HCT116 (cell line): ENCODE measurements around the gene PIP4K2B. TPM values are rescaled to one million over a fixed set of nuclear protein-coding genes. Genes with fewer than 3 reads are reported as not detected.

Source experiments
- ATAC-seq: fragments of 200-7000 bp; cut with Tn5 transposase; 2 replicates; pipeline ENCODE4 v1.9.1; 2020; ENCODE audit warnings: mild to moderate bottlenecking, moderate library complexity
- BruUV-seq: library from RNA; stranded (reverse); fragments of 400-500 nt; replicated peaks from 2 replicates; lab custom pipeline; 2021; lab: Mats Ljungman, UMichigan
- CTCF ChIA-PET: fragments of 300-600 bp; sonication (Branson Sonifier 250); formaldehyde crosslinking; loops from one replicate; lab custom pipeline; 2021; ENCODE audit warnings: antibody characterized with exemption; lab: Charles Lee
- POLR2A ChIA-PET: fragments of 300-600, 350-600 bp; sonication (Branson Sonifier 250); formaldehyde crosslinking; loops from one replicate; lab custom pipeline; 2021; ENCODE audit warnings: antibody characterized with exemption; lab: Charles Lee
- RAD21 ChIA-PET, 2 experiments: fragments of 300-600 bp; sonication (Branson Sonifier 250); formaldehyde crosslinking; loops; one replicate each; lab custom pipeline; 2023; ENCODE audit warnings: low total read pairs in 2 of 2; ENCODE audit not compliant: uncharacterized antibody in 2 of 2, unreplicated experiment in 2 of 2, low non-redundant PET in 1 of 2; lab: Charles Lee
- DNase-seq: peaks from one replicate; pipeline ENCODE4 v3.0.0-alpha.2; 2010; ENCODE audit warnings: low read depth, low spot score
- H2AFZ ChIP-seq: fragments of 200-600 bp; shearing (Covaris generic), sonication (generic); 2 replicates; pipeline ENCODE4 v1.6.1; 2017; ENCODE audit warnings: low read depth, mixed run types, mixed read lengths, antibody characterized with exemption, low read length; ENCODE audit not compliant: poor library complexity, severe bottlenecking
- H3K27ac ChIP-seq: 2 replicates; pipeline ENCODE4 v1.5.1; 2012; ENCODE audit warnings: low read depth, low read length
- H3K27me3 ChIP-seq: fragments of 200-600 bp; sonication (generic); 2 replicates; pipeline ENCODE4 v1.6.1; 2016; ENCODE audit warnings: mixed run types, low read length, mixed read lengths; ENCODE audit not compliant: insufficient read depth
- H3K36me3 ChIP-seq, 2 experiments: fragments of 200-500 bp in 1 of 2; fragments of 200-600 bp in 1 of 2; sonication (Bioruptor generic) in 1 of 2; sonication (generic) in 1 of 2; 2 replicates each; pipeline versions ENCODE4 v1.5.1 to v1.6.1; 2014 to 2016; ENCODE audit warnings: low read length in 2 of 2, inconsistent platforms in 1 of 2, mixed read lengths in 1 of 2, mixed run types in 1 of 2; ENCODE audit not compliant: insufficient read depth in 2 of 2, control insufficient read depth in 1 of 2
- H3K4me1 ChIP-seq, 2 experiments: fragments of 200-600 bp in 1 of 2; sonication (generic) in 1 of 2; 2 replicates each; pipeline versions ENCODE4 v1.5.1 to v1.6.1; 2012 to 2017; ENCODE audit warnings: low read length in 2 of 2, inconsistent platforms in 1 of 2, mild to moderate bottlenecking in 1 of 2, mixed read lengths in 1 of 2, mixed run types in 1 of 2, moderate library complexity in 1 of 2; ENCODE audit not compliant: insufficient read depth in 2 of 2, control insufficient read depth in 1 of 2
- H3K4me2 ChIP-seq: fragments of 200-600 bp; sonication (generic); 2 replicates; pipeline ENCODE4 v1.6.1; 2017; ENCODE audit warnings: mixed run types, low read length, mixed read lengths
- H3K4me3 ChIP-seq, 2 experiments: fragments of 200-600 bp in 1 of 2; sonication (generic) in 1 of 2; replicated peaks in 1 of 2; 2 replicates each; pipeline ENCODE4 v1.5.1; 2011 to 2016; ENCODE audit warnings: low read length in 2 of 2, control low read depth in 1 of 2, low read depth in 1 of 2, mild to moderate bottlenecking in 1 of 2, mixed read lengths in 1 of 2, mixed run types in 1 of 2
- H3K79me2 ChIP-seq: fragments of 200-600 bp; sonication (generic); 2 replicates; pipeline ENCODE4 v1.6.1; 2017; ENCODE audit warnings: mild to moderate bottlenecking, mixed run types, low read length, moderate library complexity, mixed read lengths; ENCODE audit not compliant: insufficient read depth
- H3K9ac ChIP-seq: fragments of 200-600 bp; sonication (generic); 2 replicates; pipeline ENCODE4 v1.6.1; 2016; ENCODE audit warnings: low read length, mixed read lengths
- H3K9me2 ChIP-seq: fragments of 200-600 bp; sonication (generic), shearing (Covaris generic); 2 replicates; pipeline ENCODE4 v1.6.1; 2017; ENCODE audit warnings: mixed run types, mild to moderate bottlenecking, moderate library complexity; ENCODE audit not compliant: insufficient read depth
- H3K9me3 ChIP-seq, 2 experiments: fragments of 200-500 bp in 1 of 2; fragments of 200-600 bp in 1 of 2; sonication (Bioruptor generic) in 1 of 2; sonication (generic) in 1 of 2; 2 replicates each; pipeline ENCODE4 v1.6.1; 2014 to 2017; ENCODE audit warnings: low read length in 2 of 2, mixed read lengths in 2 of 2, inconsistent platforms in 1 of 2, low read depth in 1 of 2, mild to moderate bottlenecking in 1 of 2, mixed run types in 1 of 2, moderate library complexity in 1 of 2; ENCODE audit not compliant: control insufficient read depth in 1 of 2, insufficient read depth in 1 of 2
- H4K20me1 ChIP-seq: fragments of 200-600 bp; sonication (generic), shearing (Covaris generic); 2 replicates; pipeline ENCODE4 v1.6.1; 2017; ENCODE audit warnings: mixed run types, mild to moderate bottlenecking, moderate library complexity; ENCODE audit not compliant: insufficient read depth
- CBX3 ChIP-seq: IDR thresholded peaks from 2 replicates; pipeline ENCODE4 v1.6.1; 2012; ENCODE audit warnings: low read depth
- CEBPB ChIP-seq: IDR thresholded peaks from 2 replicates; pipeline ENCODE4 v1.6.1; 2012; ENCODE audit warnings: low read depth
- EGR1 ChIP-seq: IDR thresholded peaks from 2 replicates; pipeline ENCODE4 v1.6.1; 2012; ENCODE audit warnings: low read depth
- ELF1 ChIP-seq: IDR thresholded peaks from 2 replicates; pipeline ENCODE4 v1.6.1; 2012; ENCODE audit warnings: low read depth, borderline replicate concordance
- EZH2 ChIP-seq: fragments of 200-600 bp; sonication (generic); IDR thresholded peaks from 2 replicates; pipeline ENCODE4 v1.6.1; 2017; ENCODE audit warnings: antibody characterized with exemption, mixed run types
- EZH2phosphoT487 ChIP-seq: fragments of 200-600 bp; IDR thresholded peaks from 2 replicates; pipeline ENCODE4 v1.6.1; 2018; ENCODE audit warnings: antibody characterized with exemption, borderline replicate concordance
- POLR2A ChIP-seq: IDR thresholded peaks from 2 replicates; pipeline ENCODE4 v1.7.0; 2011; ENCODE audit warnings: borderline replicate concordance; ENCODE audit not compliant: insufficient read depth, insufficient read length; ENCODE audit errors: extremely low read depth
- YY1 ChIP-seq: IDR thresholded peaks from 2 replicates; pipeline ENCODE4 v1.6.1; 2011; ENCODE audit warnings: low read length, low read depth, moderate library complexity, mild to moderate bottlenecking; ENCODE audit not compliant: insufficient replicate concordance; ENCODE audit errors: extremely low read depth
- ZNF274 ChIP-seq: fragments of 200-500 bp; sonication (Bioruptor generic); IDR thresholded peaks from 2 replicates; pipeline ENCODE4 v1.6.1; 2014; ENCODE audit warnings: mild to moderate bottlenecking, low read depth, low read length, inconsistent platforms
- intact Hi-C: fragments of 100-400 bp; cut with micrococcal nuclease; formaldehyde crosslinking; loops from 2 replicates; pipeline ENCODE4 v1.10.0; 2022
- total RNA-seq: library from RNA; stranded (reverse); gene quantifications from one replicate; pipeline ENCODE4 v1.2.1, GENCODE V29; 2021; ENCODE audit not compliant: unreplicated experiment
- TF ChIP-seq, protein P1 (sequence below): IDR thresholded peaks from 2 replicates; pipeline ENCODE4 v1.6.1; 2012
- TF ChIP-seq, protein P2 (sequence below): IDR thresholded peaks from 2 replicates; pipeline ENCODE4 v1.6.1; 2012; ENCODE audit warnings: low read depth
- TF ChIP-seq, protein P3 (sequence below): IDR thresholded peaks from 2 replicates; pipeline ENCODE4 v1.6.1; 2012
- TF ChIP-seq, protein P4 (sequence below): IDR thresholded peaks from 2 replicates; pipeline ENCODE4 v1.6.1; 2011; ENCODE audit warnings: mild to moderate bottlenecking, low read length, moderate library complexity; ENCODE audit not compliant: insufficient replicate concordance; ENCODE audit errors: extremely low read depth

The PIP4K2B gene
- total RNA-seq, 1 experiment from 2014 or later: 40.3 TPM

DNA sequence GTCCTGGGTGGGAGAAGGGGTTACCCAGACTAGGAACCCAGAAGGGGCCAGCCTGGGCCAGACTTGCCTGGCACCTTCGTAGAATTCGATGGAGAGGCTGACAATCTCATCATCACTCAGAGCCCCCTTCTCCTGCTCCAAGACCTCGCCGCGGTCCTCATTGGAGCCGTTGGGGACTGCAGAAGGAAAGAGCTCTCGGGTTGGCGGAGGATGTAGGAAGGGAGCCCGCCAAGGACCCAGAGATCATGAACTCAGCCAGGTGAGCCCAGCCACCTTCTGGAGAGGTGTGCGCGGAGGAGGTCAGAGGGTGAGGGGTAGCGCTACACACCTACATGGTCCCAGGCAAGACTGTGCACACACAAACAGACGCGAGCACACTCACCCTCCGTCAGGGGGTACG lies 60.7 kb downstream of the PIP4K2B start:
- Histone ChIP-seq H3K4me2 (no peak overlapping the region), H3K9me2 (no peaks in the 10 kb centered on the region), H3K4me1 (peaks cover 3 to 23% of the 10 kb centered on the region in 2 experiments; a peak in 3 of 4 replicates), H3K9me3 (no peaks in the 10 kb centered on the region), H3K79me2 (peaks cover 39% of the 10 kb centered on the region), H3K36me3 (peaks cover 19 to 35% of the 10 kb centered on the region in 2 experiments), H3K27ac (no peak overlapping the region), H3K27me3 (no peaks in the 10 kb centered on the region), H4K20me1 (no peaks in the 10 kb centered on the region), H3K4me3 (no peak overlapping the region), H3K9ac (no peak overlapping the region), H2AFZ (no peak overlapping the region)
- no peak for TF ChIP-seq EZH2phosphoT487
- TF ChIP-seq, protein P1, sequence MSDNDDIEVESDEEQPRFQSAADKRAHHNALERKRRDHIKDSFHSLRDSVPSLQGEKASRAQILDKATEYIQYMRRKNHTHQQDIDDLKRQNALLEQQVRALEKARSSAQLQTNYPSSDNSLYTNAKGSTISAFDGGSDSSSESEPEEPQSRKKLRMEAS: no peak
- no TSS peak for BruUV-seq
- CTCF ChIA-PET: no interaction called here
- ATAC-seq (no peak), DNase-seq (no peak)
- RAD21 ChIA-PET: no interaction called here
- POLR2A ChIA-PET: no interaction called here
- intact Hi-C loops: loop anchor here (10.0 kb wide), 1 partner anchor 416 kb away; the partner anchor contains the start of gene PLXDC1

DNA sequence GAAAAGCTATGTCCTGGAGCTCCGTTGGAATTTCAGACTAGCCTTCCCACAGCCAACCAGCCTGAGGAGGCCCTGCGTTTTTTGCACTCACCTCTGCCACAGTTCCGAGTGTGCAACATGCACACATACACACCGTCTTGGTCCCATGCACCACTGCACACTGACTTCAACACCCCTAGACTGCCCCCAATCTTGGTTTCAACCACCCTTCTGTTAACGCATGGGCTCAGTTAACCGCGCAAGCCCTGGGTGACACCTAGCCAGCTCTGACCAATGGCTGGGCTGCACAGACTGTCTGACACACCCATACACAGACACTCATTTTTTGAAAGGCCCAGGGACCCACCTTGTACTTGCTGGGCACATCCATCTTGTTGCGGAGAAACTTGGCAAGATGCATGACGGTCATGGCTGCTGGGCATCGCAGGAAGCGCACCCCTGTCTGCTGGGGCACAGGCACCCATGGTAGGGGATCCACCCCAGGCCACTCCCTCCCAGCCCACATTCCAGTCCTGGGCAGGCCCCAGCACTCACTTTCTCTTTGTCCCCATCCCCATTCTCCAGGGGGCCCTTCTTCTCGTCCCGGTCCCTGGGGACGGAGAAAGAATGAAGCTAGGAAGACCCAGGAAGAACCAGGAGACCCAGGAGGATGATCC lies 61.2 kb downstream of the PIP4K2B start:
- no peak overlapping the region for H3K4me2 ChIP-seq
- no peak overlapping the region for H3K27ac ChIP-seq
- BruUV-seq: no TSS peak
- ChIA-PET RAD21 (no interaction called here), POLR2A (no interaction called here), CTCF (no interaction called here)
- no peaks in the 10 kb centered on the region for H3K9me2 ChIP-seq
- no peak overlapping the region for H2AFZ ChIP-seq
- H3K27me3 ChIP-seq: no peaks in the 10 kb centered on the region
- DNase-seq (no peak), ATAC-seq (no peak)
- no peaks in the 10 kb centered on the region for H3K9me3 ChIP-seq
- no peak overlapping the region for H3K4me3 ChIP-seq
- peaks cover 34% of the 10 kb centered on the region for H3K79me2 ChIP-seq
- H3K36me3 ChIP-seq: peaks cover 19 to 38% of the 10 kb centered on the region in 2 experiments
- no peaks in the 10 kb centered on the region for H4K20me1 ChIP-seq
- H3K4me1 ChIP-seq: peaks cover 0 to 20% of the 10 kb centered on the region in 2 experiments; a peak in 1 of 4 replicates
- no peak overlapping the region for H3K9ac ChIP-seq
- intact Hi-C loops: loop anchor here (10.0 kb wide), 1 partner anchor 417 kb away; the partner anchor contains the start of gene PLXDC1
- no peak for TF ChIP-seq EZH2
- no peak for TF ChIP-seq ZNF274
- TF ChIP-seq CEBPB: no peak
- TF ChIP-seq CBX3: no peak
- TF ChIP-seq POLR2A: no peak
- no peak for TF ChIP-seq EGR1
- TF ChIP-seq, protein P2, sequence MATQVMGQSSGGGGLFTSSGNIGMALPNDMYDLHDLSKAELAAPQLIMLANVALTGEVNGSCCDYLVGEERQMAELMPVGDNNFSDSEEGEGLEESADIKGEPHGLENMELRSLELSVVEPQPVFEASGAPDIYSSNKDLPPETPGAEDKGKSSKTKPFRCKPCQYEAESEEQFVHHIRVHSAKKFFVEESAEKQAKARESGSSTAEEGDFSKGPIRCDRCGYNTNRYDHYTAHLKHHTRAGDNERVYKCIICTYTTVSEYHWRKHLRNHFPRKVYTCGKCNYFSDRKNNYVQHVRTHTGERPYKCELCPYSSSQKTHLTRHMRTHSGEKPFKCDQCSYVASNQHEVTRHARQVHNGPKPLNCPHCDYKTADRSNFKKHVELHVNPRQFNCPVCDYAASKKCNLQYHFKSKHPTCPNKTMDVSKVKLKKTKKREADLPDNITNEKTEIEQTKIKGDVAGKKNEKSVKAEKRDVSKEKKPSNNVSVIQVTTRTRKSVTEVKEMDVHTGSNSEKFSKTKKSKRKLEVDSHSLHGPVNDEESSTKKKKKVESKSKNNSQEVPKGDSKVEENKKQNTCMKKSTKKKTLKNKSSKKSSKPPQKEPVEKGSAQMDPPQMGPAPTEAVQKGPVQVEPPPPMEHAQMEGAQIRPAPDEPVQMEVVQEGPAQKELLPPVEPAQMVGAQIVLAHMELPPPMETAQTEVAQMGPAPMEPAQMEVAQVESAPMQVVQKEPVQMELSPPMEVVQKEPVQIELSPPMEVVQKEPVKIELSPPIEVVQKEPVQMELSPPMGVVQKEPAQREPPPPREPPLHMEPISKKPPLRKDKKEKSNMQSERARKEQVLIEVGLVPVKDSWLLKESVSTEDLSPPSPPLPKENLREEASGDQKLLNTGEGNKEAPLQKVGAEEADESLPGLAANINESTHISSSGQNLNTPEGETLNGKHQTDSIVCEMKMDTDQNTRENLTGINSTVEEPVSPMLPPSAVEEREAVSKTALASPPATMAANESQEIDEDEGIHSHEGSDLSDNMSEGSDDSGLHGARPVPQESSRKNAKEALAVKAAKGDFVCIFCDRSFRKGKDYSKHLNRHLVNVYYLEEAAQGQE: no peak
- TF ChIP-seq, protein P1: no peak
- TF ChIP-seq, protein P3, sequence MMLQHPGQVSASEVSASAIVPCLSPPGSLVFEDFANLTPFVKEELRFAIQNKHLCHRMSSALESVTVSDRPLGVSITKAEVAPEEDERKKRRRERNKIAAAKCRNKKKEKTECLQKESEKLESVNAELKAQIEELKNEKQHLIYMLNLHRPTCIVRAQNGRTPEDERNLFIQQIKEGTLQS: no peak
- TF ChIP-seq, protein P4, sequence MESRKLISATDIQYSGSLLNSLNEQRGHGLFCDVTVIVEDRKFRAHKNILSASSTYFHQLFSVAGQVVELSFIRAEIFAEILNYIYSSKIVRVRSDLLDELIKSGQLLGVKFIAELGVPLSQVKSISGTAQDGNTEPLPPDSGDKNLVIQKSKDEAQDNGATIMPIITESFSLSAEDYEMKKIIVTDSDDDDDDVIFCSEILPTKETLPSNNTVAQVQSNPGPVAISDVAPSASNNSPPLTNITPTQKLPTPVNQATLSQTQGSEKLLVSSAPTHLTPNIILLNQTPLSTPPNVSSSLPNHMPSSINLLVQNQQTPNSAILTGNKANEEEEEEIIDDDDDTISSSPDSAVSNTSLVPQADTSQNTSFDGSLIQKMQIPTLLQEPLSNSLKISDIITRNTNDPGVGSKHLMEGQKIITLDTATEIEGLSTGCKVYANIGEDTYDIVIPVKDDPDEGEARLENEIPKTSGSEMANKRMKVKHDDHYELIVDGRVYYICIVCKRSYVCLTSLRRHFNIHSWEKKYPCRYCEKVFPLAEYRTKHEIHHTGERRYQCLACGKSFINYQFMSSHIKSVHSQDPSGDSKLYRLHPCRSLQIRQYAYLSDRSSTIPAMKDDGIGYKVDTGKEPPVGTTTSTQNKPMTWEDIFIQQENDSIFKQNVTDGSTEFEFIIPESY: no peak
- no peak for TF ChIP-seq YY1
- TF ChIP-seq ELF1: no peak
